ENCODE results near the gene CALHM1.
A peak's percentile ranks its signal among the peaks of the same experiment; 100 is the strongest.
"Not testable (repeated sequence)": the region's sequence is repeated elsewhere in the genome, so short reads cannot be mapped to it uniquely, and the experiment has no call there.

CALHM1 gene

DNA sequence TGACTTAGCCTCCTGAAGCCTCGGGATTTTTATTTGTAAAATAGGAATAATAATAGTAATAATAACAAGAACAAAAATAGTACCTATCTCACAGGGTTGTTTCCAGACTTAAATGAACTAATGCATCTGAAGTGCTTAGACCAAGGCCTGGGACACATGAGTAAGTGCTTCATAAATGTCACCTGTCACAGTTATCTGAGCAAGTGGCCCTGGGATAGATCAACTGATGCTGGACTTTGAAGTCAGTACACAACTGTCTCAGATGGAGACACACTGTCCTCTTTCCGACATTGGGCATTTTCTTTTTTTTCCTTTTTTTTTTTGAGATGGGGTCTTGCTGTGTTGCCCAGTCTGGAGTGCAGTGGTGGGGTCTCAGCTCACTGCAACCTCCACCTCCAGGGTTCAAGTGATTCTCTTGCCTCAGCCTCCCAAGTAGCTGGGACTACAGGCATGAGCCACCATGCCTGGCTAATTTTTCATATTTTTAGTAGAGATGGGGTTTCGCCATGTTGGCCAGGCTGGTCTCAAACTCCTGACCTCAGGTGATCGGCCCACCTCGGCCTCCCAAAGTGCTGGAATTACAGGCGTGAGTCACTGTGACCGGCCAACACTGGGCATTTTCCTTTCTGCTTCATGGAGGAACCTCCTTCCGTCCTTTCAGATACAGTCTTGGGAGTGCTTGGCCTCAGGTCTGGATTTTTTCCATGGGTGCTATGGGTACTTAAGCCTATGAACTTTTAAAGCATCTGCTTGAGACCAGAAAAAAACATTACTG, 28.1 kb upstream of the CALHM1 start:
- not testable (repeated sequence) for DNase-seq

DNA sequence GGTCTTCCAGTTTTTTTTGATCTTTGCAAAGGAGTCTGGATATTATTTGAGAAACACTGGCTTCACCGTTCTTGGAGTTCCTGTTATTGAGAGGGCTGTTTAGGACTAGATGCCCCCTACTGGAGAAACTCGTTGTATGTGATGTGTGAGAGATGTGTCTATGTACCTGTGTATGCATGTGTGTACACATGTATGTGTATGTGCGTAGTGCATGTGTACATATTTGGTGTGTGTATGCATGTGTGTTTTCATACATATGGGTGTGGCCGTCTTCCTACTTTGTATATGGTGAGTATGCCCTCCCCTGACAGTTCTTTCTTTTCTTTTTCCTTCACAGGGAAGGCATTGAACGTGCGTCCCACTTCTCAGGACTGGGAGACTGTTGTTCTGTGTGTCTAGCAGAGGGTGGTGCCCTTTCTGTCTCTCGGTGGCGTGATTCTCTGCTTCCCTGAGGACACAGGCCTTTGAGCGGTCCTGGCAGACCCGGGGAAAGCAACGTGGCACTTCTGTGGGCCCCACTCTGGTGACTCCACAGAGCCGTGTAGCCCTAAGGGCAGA, 23.4 kb upstream of the CALHM1 start:
- no peak for DNase-seq

GRCh38 chr10:103480521-103480920, 21.8 kb upstream of the CALHM1 start:
- DNase-seq, result no peak

- no peak for DNase-seq
Measured at GRCh38 chr10:103479135-103479534, 20.4 kb upstream of the CALHM1 start, which contains the start of gene CALHM3. TSS of gene CALHM3 (minus strand) at chr10:103479240. CDS start at chr10:103479032, 208 bp downstream.

DNA sequence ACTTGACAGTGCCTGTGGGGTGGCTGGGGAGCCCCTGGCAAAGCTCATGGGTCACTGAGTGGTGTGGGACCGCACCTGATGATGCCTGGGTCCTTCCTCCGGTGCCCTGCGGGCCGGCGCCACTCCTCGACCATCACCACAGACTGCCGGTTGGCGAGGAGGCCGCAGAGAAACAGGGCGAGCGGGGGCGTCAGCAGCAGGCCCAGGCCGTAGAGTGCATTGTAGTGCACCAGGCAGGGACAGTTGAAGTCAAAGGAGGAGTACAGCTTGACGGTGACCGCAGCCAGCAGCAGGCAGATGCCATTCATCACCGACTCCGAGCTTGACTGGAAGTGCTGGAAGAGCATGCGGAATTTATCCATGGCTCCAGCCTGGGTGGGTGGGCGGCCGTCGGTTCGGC, 20.0 kb upstream of the CALHM1 start:
- no peak for DNase-seq

GRCh38 chr10:103476046-103476768, 17.5 kb upstream of the CALHM1 start:
- DNase-seq, result no peak

GRCh38 chr10:103475437-103475836, 16.7 kb upstream of the CALHM1 start:
- no peak for DNase-seq

DNA sequence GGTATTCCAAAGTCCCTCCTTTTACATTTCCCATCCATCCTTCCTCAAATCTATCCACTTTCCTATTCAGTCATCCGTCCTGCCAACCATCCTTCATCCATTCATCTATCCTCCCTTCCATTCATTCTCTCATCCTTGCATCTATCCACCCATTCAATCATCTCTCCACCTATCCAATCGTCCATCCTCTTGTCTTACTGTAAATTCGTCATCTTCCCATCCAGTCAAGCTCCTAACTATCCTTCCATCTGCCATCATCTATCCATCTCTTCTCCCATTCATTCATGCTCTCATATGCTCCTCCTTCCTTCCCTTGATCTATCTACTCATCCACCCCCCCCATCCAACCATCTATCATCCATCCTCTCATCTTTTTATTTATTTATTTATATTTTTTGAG, 15.4 kb upstream of the CALHM1 start:
- no peak for DNase-seq

GRCh38 chr10:103473261-103473671, 14.6 kb upstream of the CALHM1 start:
- DNase-seq, result no peak

DNA sequence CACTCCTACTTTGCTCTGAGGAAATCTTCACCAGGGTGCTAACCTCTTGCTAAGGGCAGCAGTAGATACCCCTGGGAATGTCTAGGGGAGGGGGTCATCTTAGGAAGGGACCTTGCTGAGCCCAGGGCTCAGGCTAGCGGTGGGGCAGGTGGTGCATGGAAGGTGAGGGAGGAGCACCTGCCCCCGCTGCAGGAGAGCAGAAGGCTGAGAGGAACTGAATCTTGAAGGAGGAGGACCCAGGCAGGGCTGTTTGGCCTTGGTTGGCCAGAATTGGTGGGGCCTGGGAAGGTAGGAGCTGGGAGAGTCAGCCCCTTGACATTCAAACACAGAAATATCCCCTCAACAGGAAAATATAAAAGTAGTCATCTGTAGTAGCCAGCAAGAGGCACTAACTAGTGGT, 13.3 kb upstream of the CALHM1 start:
- DNase-seq, result no peak

DNA sequence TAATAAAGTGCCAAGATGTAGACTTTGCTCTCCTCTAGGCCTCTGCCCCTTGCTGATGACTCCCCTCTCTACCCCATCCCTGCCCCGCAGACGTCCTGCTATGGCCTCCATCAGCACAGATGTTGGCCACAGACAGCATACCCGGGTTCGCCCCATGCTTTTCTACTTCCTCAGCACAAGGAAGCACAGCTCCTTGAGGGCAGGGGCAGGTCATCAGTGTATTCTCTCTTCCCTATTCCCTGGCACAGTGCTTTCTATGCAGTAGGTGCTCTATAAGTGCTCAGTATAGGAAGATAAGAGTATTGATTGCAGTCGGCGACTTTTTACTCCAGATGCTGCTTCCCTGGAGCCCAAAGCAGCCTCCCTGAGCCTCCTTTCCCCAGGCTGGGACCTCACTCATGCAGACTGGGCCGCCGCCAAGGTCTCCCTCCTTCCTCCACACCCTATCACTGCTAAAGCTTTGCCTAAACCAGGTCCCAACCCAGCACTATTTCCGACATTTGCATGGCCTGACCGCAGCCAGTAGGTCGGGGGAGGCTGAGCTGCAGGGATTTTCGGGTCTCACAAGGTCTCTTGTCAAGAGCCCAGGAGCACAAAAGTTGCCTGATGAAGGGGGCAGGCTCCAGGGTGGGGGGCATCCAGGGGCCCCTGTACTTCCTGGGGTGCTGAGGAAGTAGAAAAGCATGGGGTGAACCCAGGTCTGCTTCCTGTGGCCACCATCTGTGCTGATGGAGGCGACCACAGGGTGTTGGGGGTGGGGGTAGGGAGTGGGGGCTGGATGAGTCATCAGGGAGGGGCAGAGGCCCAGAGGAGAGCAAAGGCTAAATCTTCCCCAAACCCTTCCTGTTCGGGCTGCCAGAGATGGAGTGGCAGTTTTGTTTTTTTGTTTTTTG, 12.3 kb upstream of the CALHM1 start:
- peak; percentile 45 to 51 for DNase-seq

DNA sequence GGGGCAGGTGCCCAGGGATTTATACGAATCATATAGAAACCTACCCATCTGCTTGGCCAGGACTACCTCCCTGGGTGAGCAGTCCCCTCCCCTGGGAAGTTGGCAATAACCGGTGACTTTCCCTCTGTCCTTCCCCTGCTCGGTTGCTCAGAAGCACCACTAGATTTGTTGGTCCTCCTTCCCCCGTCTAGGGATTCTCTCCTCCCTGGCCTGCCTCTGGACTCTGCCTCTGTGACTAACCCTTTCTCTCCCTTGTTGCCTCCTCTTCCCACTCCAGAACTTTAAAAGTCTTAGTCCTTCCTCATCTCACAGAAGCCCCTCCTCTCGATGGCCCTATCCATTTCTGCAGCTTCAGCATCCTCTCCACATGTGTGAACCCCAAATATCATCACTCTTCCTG, 10.5 kb upstream of the CALHM1 start:
- no peak for DNase-seq

GRCh38 chr10:103467406-103467805, 8.7 kb upstream of the CALHM1 start:
- no peak for DNase-seq

GRCh38 chr10:103466734-103467133, 8.0 kb upstream of the CALHM1 start:
- no peak for DNase-seq

GRCh38 chr10:103465411-103466179, 6.9 kb upstream of the CALHM1 start:
- no peak for DNase-seq

- DNase-seq, result no peak
Measured at GRCh38 chr10:103463499-103463898, 4.8 kb upstream of the CALHM1 start.

DNA sequence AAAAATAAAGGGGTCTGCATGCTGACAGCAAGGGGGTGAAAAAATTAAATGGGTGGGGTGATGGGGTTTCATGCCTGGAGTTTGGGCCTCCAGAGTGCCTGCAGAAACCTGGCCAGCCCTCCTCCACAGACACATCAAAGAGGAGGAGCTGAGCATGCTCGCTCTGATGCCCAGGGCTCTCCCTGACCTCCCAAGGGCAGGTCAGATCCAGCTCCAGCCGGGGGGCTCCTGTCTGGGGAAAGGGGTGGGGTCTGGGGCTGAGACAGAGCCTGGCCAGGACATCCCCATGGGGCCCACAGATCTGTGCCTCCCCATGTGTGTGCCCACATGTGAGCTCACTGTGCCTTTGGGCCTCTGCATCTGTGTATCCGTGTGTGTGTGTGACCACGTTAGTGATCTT, 915 bp upstream of the CALHM1 start:
- DNase-seq, result no peak

- DNase-seq, result no peak
Measured at GRCh38 chr10:103457896-103458583, 660 bp downstream of the CALHM1 start.

DNA sequence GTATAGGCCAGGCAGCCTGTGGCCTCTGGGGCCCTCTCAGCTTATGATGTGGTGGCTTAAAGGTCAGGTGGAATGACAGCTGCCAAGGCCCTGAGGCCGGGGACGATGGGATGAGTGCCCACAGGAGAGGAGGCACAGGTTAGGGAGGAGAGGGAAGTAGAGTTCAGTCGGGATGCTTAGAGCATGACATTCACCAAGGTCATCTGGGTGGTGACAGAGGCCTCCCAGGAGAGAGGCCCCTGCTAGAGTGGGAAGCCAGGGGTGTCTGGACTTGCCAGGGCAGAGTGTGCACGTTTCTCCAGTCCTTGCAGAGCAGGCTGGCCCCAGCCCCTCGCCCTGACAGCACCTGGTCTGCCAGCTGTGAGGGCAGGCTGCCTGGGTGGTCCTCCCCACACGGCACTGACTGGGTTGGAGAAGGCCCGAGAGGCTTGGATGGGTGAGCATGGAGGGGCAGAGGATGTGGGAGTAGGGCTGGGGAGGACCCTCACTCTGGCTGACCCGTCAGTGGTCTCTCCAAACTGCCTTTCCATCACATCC, 1.5 kb downstream of the CALHM1 start:
- DNase-seq, result no peak

DNA sequence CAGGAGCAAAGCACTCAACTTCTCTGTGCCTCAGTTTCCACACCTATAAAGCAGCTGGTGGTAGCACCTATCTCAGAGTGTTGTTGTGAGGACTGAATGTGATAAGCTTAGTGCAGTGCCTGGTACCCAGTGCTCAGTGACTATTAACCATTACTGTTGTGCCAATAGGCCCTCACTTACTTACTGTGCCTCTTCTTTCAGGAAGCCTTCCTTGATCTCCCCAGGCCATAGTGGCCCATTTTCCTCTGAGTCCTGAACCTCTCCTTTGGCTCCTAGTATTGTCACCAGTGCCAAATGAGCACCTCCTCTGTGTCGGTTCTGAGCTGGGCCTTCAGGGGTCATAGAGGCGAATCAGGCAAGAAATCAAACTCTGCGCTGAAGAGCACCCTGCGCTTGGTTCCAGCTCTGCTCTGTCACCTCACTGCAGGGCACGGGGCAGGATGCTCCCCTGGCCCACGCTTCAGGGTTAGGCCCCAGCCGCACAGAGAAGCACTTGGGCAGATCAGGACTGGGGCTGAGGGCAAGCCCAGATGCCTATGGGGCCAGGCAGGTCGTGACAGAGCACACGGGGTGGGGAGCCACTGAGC, 2.5 kb downstream of the CALHM1 start:
- DNase-seq, result no peak

GRCh38 chr10:103455235-103455634, 3.5 kb downstream of the CALHM1 start:
- no peak for DNase-seq

All from activated CD4-positive, alpha-beta T cell treated with anti-CD3 and anti-CD28 coated beads, Interleukin-2, amount 50 U/mL, for 4 hours (primary cell).